ENCODE measurements around the gene LY6G6F.
A peak's percentile ranks its signal among the peaks of the same experiment; 100 is the strongest.

DNA sequence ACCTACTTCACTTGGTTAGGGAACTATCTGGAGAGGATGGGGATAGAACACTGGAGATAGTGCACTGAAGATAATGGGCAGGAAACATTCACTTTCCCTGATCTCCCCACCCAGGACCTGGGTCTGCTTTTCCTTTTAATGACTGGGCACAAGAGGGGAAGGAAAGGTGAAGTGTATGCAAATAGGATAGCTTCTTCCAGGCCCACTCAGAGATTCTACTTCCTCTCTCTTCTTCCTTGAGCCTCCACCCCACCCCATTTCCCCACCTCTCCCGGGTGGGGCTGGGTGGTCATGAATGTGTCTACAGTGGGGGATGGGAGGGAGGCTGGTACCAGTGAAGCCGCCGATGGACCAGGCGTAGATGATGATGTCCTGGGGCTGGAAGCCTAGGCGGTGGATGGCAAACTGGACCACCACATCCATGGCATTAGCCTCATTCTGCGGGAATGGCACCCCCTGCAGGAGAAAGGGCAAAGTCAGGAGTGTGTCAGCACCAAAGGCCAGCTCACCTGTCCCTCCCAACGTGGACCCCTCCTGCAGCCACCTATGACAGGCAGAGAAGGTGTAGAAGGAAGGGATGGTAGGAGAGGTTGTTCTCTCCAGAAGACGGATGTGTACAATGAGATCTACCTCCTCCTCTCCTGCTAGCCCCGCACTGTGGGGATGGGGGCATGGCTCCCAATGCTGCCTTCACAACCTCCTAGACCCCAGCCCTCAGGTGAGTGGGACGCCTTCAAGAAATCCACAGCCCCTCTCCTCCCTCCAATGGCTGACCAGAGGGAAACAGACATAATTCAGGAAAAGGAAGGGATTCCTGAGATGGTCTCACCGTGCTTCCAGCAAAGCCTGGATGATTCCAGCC lies 17.2 kb upstream of the LY6G6F start:
- peak in 1 of 3 experiments; percentile 23 for TF ChIP-seq CTCF (IDR thresholded peaks at IDR 0.05)
- TF ChIP-seq POLR2A (IDR thresholded peaks at IDR 0.05): no peak
